Vagina (tissue), 2 donors: ENCODE data around the gene FER1L5.

Experiments
- POLR2A ChIP-seq, 2 donors: fragments of 450-650 bp; IDR thresholded peaks; one replicate each; pipeline ENCODE4 v1.6.1; 2017; ENCODE audit warnings: antibody characterized with exemption in 2 of 2, mild to moderate bottlenecking in 2 of 2, moderate library complexity in 2 of 2
- TF ChIP-seq, protein P1 (sequence below), 3 experiments: fragments of 450-650 bp in 2 of 3; fragments of 200-600 bp in 1 of 3; sonication (generic) in 1 of 3; IDR thresholded peaks; one replicate each; pipeline ENCODE4 v1.5.1; 2017 to 2019; ENCODE audit warnings: antibody characterized with exemption in 3 of 3, mild to moderate bottlenecking in 2 of 3, moderate library complexity in 2 of 3

DNA sequence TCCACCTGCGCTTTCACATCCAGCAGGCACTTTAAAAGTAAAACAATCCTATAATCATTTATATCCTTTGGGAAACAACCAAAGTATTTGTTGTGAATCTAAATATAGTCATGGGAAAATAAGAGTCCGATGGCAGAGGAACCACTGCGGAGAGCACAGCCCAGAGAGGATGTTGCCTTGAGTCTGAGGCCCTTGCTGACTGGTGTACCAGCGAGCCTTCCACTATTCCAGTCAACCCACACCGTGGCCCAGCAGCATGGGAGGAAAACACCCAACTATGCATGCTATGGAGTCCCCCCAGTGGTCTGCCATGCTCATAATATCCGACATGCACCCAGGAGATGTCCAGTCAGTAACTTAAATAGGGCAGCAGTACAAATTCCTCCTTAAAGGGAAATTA is 26.0 kb upstream of the FER1L5 start:
- no peak for TF ChIP-seq POLR2A (IDR thresholded peaks at IDR 0.05)
- TF ChIP-seq, protein P1, sequence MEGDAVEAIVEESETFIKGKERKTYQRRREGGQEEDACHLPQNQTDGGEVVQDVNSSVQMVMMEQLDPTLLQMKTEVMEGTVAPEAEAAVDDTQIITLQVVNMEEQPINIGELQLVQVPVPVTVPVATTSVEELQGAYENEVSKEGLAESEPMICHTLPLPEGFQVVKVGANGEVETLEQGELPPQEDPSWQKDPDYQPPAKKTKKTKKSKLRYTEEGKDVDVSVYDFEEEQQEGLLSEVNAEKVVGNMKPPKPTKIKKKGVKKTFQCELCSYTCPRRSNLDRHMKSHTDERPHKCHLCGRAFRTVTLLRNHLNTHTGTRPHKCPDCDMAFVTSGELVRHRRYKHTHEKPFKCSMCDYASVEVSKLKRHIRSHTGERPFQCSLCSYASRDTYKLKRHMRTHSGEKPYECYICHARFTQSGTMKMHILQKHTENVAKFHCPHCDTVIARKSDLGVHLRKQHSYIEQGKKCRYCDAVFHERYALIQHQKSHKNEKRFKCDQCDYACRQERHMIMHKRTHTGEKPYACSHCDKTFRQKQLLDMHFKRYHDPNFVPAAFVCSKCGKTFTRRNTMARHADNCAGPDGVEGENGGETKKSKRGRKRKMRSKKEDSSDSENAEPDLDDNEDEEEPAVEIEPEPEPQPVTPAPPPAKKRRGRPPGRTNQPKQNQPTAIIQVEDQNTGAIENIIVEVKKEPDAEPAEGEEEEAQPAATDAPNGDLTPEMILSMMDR (IDR thresholded peaks at IDR 0.05): no peak
